Psoas muscle (tissue), 8 donors: ENCODE results near the gene MAPK4. TPM values are rescaled to one million over a fixed set of nuclear protein-coding genes. Genes with fewer than 3 reads are reported as not detected.

Experiments used
- ATAC-seq, 4 donors: fragments of 200-7000 bp; cut with Tn5 transposase; one replicate each; pipeline ENCODE4 v1.9.1; 2020; ENCODE audit warnings: moderate library complexity in 3 of 4, mild to moderate bottlenecking in 2 of 4
- DNase-seq, 2 donors: peaks; one replicate each; pipeline ENCODE4 v3.0.0-alpha.2; 2020
- H3K27ac ChIP-seq: fragments of 200-600 bp; one replicate; pipeline ENCODE4 v1.8.0; 2022
- H3K27me3 ChIP-seq, 3 donors: fragments of 200-600 bp in 1 of 3; one replicate each; pipeline versions ENCODE4 v1.6.1 to v1.8.0; 2013 to 2022; ENCODE audit warnings: low read length in 2 of 3, mild to moderate bottlenecking in 2 of 3, moderate library complexity in 1 of 3; ENCODE audit not compliant: insufficient read depth in 3 of 3
- H3K36me3 ChIP-seq, 2 donors: fragments of 200-600 bp in 1 of 2; one replicate each; pipeline versions ENCODE4 v1.6.1 to v1.8.0; 2013 to 2022; ENCODE audit warnings: low read depth in 1 of 2, mild to moderate bottlenecking in 1 of 2, moderate library complexity in 1 of 2; ENCODE audit not compliant: insufficient read depth in 1 of 2
- H3K4me1 ChIP-seq: fragments of 200-600 bp; one replicate; pipeline ENCODE4 v1.8.0; 2022
- H3K4me3 ChIP-seq: fragments of 200-600 bp; one replicate; pipeline ENCODE4 v1.8.0; 2022; ENCODE audit warnings: mild to moderate bottlenecking
- H3K9me3 ChIP-seq: fragments of 200-600 bp; one replicate; pipeline ENCODE4 v1.8.0; 2022
- CTCF ChIP-seq: fragments of 200-600 bp; IDR thresholded peaks from one replicate; pipeline ENCODE4 v1.8.0; 2022; ENCODE audit warnings: antibody characterized with exemption
- WGBS, 3 donors: extraction: QIAGEN DNeasy Blood & Tissue Kit; methylation state at CpG; one replicate each; pipeline versions ENCODE4 v1.1.6 to v1.1.7; 2013; 5-methylcytosine and 5-hydroxymethylcytosine counted together
- intact Hi-C, 2 donors: fragments of 100-400 bp; cut with DNase I; formaldehyde crosslinking; loops; one replicate each; pipeline versions ENCODE4 v1.11.0 to v1.14.2; 2022
- polyA plus RNA-seq, 3 donors: library from polyadenylated mRNA; stranded (reverse); fragments of 200-250 nt; gene quantifications; one replicate each; pipeline ENCODE4 v1.2.3, GENCODE V29; 2013
- total RNA-seq, 4 donors: library from RNA; stranded (reverse); fragmentation: NEBNext Ultra II Directional in 2 of 4; extraction: Animal tissue kit (Norgen Biotek cat#: 25700) in 2 of 4; gene quantifications; one replicate each; pipeline versions ENCODE4 v1.2.1 to v1.2.4, GENCODE V29; 2021 to 2023
- donor health status: healthy with polysubstance abuse.
- donor health status: DM: no; HTN: no; CAD: no; lungs with moderate emphysema.
- donor health status: Bipolar disorder and iron deficiency.
- donor health status: healthy.
- donor health status: DM: yes; HTN: yes; CAD: no.
- donor health status: DM: no; HTN: no; CAD: no.
- donor health status: DM: no; HTN: no; CAD: no.
- donor health status: DM: yes; HTN: yes; CAD: no.

The MAPK4 gene
- total and polyA plus RNA-seq, 7 donors, result 0.36 to 1.8 (median 0.68) TPM

- H3K27ac ChIP-seq, result no peak overlapping the region
- no peak for TF ChIP-seq CTCF
- no peaks in the 10 kb centered on the region for H3K4me1 ChIP-seq
- H3K36me3 ChIP-seq, result no peaks in the 10 kb centered on the region
- ATAC-seq (no peak), DNase-seq (no peak)
- H3K27me3 ChIP-seq, result no peaks in the 10 kb centered on the region
- 79 to 87% (median 87%) methylated on average over 4 of the region's 4 CpGs for WGBS, 3 donors
- no peak overlapping the region for H3K4me3 ChIP-seq
- intact Hi-C loops, result loop anchor here in 1 of 2 donors (10.0 kb wide), 1 partner anchor 57 kb away; no protein-coding TSS in a partner anchor
- no peaks in the 10 kb centered on the region for H3K9me3 ChIP-seq
Observed at GRCh38 chr18:50721451-50722120, 161.7 kb downstream of the MAPK4 start.

- DNase-seq, result no peak
- no peak overlapping the region for H3K4me3 ChIP-seq
- no peak for ATAC-seq
- no peak overlapping the region for H3K27ac ChIP-seq
- H3K4me1 ChIP-seq, result peaks cover under 1% of the 10 kb centered on the region
- no peak for TF ChIP-seq CTCF
- no peaks in the 10 kb centered on the region for H3K9me3 ChIP-seq
- WGBS, 3 donors, result 83 to 91% (median 91%) methylated on average over 4 of the region's 4 CpGs
- no peaks in the 10 kb centered on the region for H3K27me3 ChIP-seq
- H3K36me3 ChIP-seq, result no peaks in the 10 kb centered on the region
- intact Hi-C loops, result loop anchor here in 1 of 2 donors (10.0 kb wide), 1 partner anchor 58 kb away; no protein-coding TSS in a partner anchor
Observed at GRCh38 chr18:50722311-50722710, 162.4 kb downstream of the MAPK4 start.

- no peak overlapping the region for H3K27ac ChIP-seq
- intact Hi-C loops, result loop anchor here in 1 of 2 donors (10.0 kb wide), 1 partner anchor 60 kb away; no protein-coding TSS in a partner anchor
- no peak for ATAC-seq
Observed at GRCh38 chr18:50724751-50725151, 164.9 kb downstream of the MAPK4 start.

GRCh38 chr18:50726960-50727589, 167.2 kb downstream of the MAPK4 start:
- Histone ChIP-seq H3K4me3 (no peak overlapping the region), H3K36me3 (no peaks in the 10 kb centered on the region), H3K27ac (peak overlapping the region; percentile 66), H3K9me3 (no peaks in the 10 kb centered on the region), H3K27me3 (no peaks in the 10 kb centered on the region), H3K4me1 (peaks cover 5% of the 10 kb centered on the region)
- intact Hi-C loops, result loop anchor here in 1 of 2 donors (10.0 kb wide), 1 partner anchor 62 kb away; no protein-coding TSS in a partner anchor
- ATAC-seq (peak; percentile 54 to 80 (median 62)), DNase-seq (no peak)
- WGBS, 3 donors, result 18 to 28% (median 18%) methylated on average over 10 of the region's 10 CpGs
- no peak for TF ChIP-seq CTCF

More at GRCh38 chr18:50724751-50725151, 164.9 kb downstream of the MAPK4 start:
- 31 to 68% (median 38%) methylated on average over 5 of the region's 5 CpGs for WGBS, 3 donors
- TF ChIP-seq CTCF, result no peak
- Histone ChIP-seq H3K27me3 (no peaks in the 10 kb centered on the region), H3K4me3 (no peak overlapping the region), H3K9me3 (no peaks in the 10 kb centered on the region), H3K36me3 (no peaks in the 10 kb centered on the region), H3K4me1 (peaks cover 5% of the 10 kb centered on the region)
- no peak for DNase-seq
